Astrocyte (in vitro differentiated cells and primary cell): ENCODE results near the gene GPR37L1.

Experiments used
- EZH2 ChIP-seq: IDR thresholded peaks from 2 replicates; pipeline ENCODE4 v1.6.1; 2012; ENCODE audit warnings: mild to moderate bottlenecking, low read length, inconsistent platforms; ENCODE audit not compliant: insufficient read depth
- TF ChIP-seq, protein P1 (sequence below): IDR thresholded peaks from 2 replicates; pipeline ENCODE4 v1.5.1; 2011; ENCODE audit warnings: low read depth, mild to moderate bottlenecking, inconsistent platforms, low read length, moderate library complexity; ENCODE audit not compliant: insufficient read depth

DNA sequence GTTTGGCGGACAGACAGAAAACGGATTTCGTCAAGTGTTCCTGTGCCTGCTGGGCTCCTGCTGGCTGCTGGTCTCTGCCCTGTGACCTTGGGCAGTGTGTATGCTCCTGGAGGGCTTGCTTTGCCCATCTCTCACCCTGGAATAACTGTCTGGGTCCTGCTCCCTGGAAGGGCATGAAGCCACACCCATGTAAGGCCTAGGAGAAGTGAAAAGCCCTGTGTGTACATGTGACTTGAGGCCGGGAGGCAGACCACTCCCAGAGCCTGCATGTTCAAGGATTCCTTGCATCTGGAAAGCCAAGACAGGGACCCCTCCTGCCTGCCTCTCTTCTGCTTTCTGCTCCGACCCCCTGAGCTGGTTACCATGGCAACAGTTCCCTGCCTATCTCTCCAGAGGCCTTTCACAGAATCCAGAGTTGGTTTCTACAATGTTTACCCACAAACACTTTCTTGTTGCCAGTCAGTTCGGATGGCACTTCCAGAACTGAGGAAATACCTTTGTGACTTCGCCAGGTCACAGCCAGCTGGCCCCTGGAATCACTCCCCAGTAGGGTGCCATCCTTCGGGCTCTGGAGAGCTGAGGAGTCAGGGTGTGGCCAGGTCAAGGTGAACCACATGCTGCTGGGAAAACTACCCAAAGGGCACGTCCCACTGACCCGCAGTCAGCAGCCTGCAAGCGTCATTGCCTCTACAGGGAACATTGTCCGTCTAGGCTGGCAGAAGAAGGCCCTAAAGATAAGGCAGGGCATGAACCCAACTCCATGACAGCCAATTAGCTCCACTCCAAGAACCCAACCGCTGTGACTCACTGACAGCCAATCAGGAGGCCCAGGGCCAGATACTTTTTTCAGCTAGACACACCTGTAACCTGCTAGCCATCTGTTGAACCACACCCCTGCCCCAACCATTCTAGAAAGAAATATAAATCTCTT lies 14.7 kb upstream of the GPR37L1 start:
- TF ChIP-seq EZH2, result no peak
- TF ChIP-seq, protein P1, sequence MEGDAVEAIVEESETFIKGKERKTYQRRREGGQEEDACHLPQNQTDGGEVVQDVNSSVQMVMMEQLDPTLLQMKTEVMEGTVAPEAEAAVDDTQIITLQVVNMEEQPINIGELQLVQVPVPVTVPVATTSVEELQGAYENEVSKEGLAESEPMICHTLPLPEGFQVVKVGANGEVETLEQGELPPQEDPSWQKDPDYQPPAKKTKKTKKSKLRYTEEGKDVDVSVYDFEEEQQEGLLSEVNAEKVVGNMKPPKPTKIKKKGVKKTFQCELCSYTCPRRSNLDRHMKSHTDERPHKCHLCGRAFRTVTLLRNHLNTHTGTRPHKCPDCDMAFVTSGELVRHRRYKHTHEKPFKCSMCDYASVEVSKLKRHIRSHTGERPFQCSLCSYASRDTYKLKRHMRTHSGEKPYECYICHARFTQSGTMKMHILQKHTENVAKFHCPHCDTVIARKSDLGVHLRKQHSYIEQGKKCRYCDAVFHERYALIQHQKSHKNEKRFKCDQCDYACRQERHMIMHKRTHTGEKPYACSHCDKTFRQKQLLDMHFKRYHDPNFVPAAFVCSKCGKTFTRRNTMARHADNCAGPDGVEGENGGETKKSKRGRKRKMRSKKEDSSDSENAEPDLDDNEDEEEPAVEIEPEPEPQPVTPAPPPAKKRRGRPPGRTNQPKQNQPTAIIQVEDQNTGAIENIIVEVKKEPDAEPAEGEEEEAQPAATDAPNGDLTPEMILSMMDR, result no peak
